ENCODE measurements around the gene OVCA2.

OVCA2 gene

DNA sequence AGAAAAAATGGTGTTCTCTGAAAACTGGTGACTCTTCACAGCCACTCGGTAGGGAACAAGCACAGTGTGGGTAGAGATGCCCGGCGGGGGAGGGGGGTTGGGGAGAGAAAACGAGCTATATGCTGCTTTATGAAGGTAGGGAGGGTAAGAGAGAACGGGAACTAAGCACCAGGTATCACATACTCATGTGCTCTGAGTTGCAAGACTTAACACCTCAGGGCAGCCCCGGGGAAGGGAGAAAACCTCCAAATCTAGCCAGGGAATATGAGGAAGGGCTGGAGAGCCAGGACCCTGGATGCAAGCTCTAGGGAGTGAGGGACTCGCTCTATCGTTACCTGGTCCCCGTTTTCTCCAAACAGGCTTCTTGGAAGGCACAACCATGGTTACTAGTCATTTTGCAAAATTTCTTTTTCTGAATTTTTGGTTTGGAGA is 48.4 kb downstream of the OVCA2 start:
- peak; percentile 47 for DNase-seq

- DNase-seq = no peak
These were observed 49.1 kb downstream of the OVCA2 start for GRCh38 chr17:2090804-2091534.

- no peak for DNase-seq
These were observed 50.4 kb downstream of the OVCA2 start for GRCh38 chr17:2092253-2092652.
